Lower leg skin (tissue), 4 donors: ENCODE results near the gene PSMA8. TPM values are rescaled to one million over a fixed set of nuclear protein-coding genes. Genes with fewer than 3 reads are reported as not detected.
A peak's percentile ranks its signal among the peaks of the same experiment; 100 is the strongest.

Experiments
- DNase-seq, 2 donors: peaks; one replicate each; pipeline ENCODE4 v3.0.0-alpha.2; 2019; ENCODE audit warnings: low spot score in 2 of 2
- H3K4me3 ChIP-seq: fragments of 200-600 bp; sonication (generic); 2 replicates; pipeline ENCODE4 v1.5.1; 2017; ENCODE audit warnings: mild to moderate bottlenecking, low read depth; ENCODE audit not compliant: poor library complexity, severe bottlenecking
- POLR2A ChIP-seq, 2 donors: fragments of 450-650 bp; IDR thresholded peaks; one replicate each; pipeline ENCODE4 v1.6.1; 2016 to 2017; ENCODE audit warnings: antibody characterized with exemption in 2 of 2, mild to moderate bottlenecking in 1 of 2, moderate library complexity in 1 of 2
- WGBS, 2 donors: methylation state at CpG; one replicate each; pipeline ENCODE4 v1.1.5; 2018; 5-methylcytosine and 5-hydroxymethylcytosine counted together
- intact Hi-C: fragments of 100-400 bp; cut with DNase I; formaldehyde crosslinking; loops from one replicate; pipeline ENCODE4 v1.15.0; 2023; ENCODE audit warnings: low total_unique reads
- total RNA-seq, 4 donors: library from RNA; depleted of rRNA; stranded (reverse); fragments of >200 nt; gene quantifications; one replicate each; pipeline ENCODE4 v1.1.0, GENCODE V29; 2016
- TF ChIP-seq, protein P1 (sequence below), 3 donors: fragments of 450-650 bp; IDR thresholded peaks; one replicate each; pipeline ENCODE4 v1.5.1; 2016; ENCODE audit warnings: antibody characterized with exemption in 3 of 3, mild to moderate bottlenecking in 3 of 3, moderate library complexity in 2 of 3

PSMA8 gene
- total RNA-seq, 4 donors from 2014 or later = not detected

DNA sequence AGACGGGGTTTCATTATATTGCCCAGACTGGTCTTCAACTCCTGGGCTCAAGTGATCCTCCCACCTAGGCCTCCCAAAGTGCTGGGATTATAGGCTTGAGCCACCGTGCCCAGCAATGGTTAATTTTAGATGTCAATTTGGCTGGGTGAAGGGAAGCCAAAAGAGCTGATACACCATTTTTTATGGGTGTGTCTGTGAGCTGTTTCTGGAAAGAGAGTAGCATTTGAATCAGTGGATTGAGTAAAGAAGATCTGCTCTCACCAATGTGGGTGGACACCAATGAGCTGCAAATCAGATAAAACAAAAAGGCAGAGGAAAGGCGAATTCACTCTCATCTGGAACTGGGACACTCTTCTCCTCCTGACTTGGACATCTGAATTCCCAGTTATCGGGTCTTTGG lies 76.5 kb downstream of the PSMA8 start:
- TF ChIP-seq, protein P1, sequence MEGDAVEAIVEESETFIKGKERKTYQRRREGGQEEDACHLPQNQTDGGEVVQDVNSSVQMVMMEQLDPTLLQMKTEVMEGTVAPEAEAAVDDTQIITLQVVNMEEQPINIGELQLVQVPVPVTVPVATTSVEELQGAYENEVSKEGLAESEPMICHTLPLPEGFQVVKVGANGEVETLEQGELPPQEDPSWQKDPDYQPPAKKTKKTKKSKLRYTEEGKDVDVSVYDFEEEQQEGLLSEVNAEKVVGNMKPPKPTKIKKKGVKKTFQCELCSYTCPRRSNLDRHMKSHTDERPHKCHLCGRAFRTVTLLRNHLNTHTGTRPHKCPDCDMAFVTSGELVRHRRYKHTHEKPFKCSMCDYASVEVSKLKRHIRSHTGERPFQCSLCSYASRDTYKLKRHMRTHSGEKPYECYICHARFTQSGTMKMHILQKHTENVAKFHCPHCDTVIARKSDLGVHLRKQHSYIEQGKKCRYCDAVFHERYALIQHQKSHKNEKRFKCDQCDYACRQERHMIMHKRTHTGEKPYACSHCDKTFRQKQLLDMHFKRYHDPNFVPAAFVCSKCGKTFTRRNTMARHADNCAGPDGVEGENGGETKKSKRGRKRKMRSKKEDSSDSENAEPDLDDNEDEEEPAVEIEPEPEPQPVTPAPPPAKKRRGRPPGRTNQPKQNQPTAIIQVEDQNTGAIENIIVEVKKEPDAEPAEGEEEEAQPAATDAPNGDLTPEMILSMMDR (IDR thresholded peaks at IDR 0.05) = no peak
- TF ChIP-seq POLR2A (IDR thresholded peaks at IDR 0.05) = no peak
- no peak overlapping the region for H3K4me3 ChIP-seq
- intact Hi-C loops = no loop called here
- no peak for DNase-seq
- 82 to 90% methylated on average over 4 of the region's 4 CpGs for WGBS, 2 donors

DNA sequence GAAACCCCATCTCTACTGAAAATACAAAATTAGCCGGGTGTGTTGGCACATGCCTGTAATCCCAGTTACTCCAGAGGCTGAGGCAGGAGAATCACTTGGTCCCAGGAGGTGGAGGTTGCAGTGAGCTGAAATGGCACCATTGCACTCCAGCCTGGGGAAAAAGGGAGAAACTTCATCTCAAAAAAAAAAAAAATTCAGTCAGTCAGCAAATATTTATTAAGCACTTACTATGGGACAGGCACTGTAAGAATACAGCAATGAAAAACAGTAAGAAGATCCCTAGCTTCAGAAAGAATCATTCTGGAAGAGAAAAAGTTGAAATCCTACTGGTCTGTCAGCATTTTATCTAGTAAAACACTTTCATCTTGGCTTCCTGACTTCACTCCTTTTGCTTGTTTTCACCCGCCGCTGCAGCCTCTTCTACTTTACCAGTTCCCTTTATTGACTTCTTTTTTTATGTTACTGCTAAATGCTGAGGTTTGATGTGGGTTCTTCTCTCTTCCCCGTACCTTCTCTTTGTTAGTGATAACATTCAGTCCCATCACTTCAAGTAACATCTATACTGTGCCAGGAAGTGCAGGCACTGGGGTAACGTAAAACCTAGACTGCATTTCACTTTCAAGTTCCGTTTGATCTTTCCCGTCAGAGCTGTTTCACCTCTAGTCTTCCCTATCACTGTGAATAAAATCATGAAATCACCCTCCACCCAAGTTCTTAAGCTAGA lies 81.7 kb downstream of the PSMA8 start:
- intact Hi-C loops = no loop called here
- H3K4me3 ChIP-seq = no peak overlapping the region
- WGBS, 2 donors = 43 to 48% methylated on average over 7 of the region's 7 CpGs
- TF ChIP-seq, protein P1 (IDR thresholded peaks at IDR 0.05) = no peak
- no peak for TF ChIP-seq POLR2A (IDR thresholded peaks at IDR 0.05)
- DNase-seq = no peak

DNA sequence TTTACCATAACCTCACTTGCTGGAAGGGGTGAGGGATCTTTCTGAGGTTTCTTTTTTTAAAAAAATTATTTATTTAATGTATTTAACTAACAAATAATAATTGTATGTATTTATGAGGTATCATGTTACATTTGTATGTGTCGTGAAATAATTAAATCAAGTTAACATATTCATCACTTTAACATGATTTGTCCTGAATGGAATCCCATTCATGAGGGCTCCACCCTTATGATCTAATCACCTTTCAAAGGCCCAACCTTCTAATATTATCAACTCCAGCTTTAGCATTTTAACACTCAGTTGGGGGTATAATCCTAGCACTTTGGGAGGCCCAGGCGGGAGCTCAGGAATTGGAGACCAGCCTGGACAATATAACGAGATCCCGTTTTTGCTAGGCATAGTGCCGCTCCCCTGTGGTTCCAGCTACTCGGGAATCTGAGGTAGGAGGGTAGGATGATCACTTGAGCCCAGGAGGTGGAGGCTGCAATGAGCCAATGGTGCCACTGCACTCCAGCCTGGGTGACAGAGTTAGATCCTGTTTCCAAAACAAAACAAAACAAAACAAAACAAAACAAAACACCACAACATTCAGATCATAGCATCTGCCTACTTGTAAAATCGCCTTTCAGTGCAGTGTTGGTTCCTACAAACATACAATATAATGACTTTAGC lies 91.5 kb downstream of the PSMA8 start:
- H3K4me3 ChIP-seq = no peak overlapping the region
- TF ChIP-seq, protein P1 (IDR thresholded peaks at IDR 0.05) = no peak
- TF ChIP-seq POLR2A (IDR thresholded peaks at IDR 0.05) = no peak
- 52 to 58% methylated on average over 7 of the region's 7 CpGs for WGBS, 2 donors
- intact Hi-C loops = loop anchor here (10.0 kb wide), 1 partner anchor 130 kb away; the partner anchor contains the start of gene SS18
- DNase-seq = no peak

DNA sequence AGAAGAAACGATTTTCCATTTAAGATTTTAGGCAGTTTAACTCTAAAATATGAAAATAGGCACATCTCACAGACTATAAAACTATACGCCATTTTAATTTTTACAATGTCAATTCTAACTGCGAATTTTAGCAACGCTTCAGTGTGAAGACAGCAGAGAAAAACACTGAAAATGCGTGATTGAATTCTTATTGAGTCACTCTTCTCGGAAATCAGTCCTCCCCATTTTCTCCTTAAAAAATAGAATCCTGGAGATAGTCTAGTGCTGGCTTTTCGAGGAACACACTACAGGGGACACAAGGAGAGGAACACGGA lies 92.2 kb downstream of the PSMA8 start:
- TF ChIP-seq POLR2A (IDR thresholded peaks at IDR 0.05) = no peak
- TF ChIP-seq, protein P1 (IDR thresholded peaks at IDR 0.05) = no peak
- intact Hi-C loops = loop anchor here (10.0 kb wide), 1 partner anchor 131 kb away; the partner anchor contains the start of gene SS18
- DNase-seq = no peak
- peak overlapping the region; percentile 88 for H3K4me3 ChIP-seq
- WGBS, 2 donors = 4 to 6% methylated on average over 8 of the region's 8 CpGs

DNA sequence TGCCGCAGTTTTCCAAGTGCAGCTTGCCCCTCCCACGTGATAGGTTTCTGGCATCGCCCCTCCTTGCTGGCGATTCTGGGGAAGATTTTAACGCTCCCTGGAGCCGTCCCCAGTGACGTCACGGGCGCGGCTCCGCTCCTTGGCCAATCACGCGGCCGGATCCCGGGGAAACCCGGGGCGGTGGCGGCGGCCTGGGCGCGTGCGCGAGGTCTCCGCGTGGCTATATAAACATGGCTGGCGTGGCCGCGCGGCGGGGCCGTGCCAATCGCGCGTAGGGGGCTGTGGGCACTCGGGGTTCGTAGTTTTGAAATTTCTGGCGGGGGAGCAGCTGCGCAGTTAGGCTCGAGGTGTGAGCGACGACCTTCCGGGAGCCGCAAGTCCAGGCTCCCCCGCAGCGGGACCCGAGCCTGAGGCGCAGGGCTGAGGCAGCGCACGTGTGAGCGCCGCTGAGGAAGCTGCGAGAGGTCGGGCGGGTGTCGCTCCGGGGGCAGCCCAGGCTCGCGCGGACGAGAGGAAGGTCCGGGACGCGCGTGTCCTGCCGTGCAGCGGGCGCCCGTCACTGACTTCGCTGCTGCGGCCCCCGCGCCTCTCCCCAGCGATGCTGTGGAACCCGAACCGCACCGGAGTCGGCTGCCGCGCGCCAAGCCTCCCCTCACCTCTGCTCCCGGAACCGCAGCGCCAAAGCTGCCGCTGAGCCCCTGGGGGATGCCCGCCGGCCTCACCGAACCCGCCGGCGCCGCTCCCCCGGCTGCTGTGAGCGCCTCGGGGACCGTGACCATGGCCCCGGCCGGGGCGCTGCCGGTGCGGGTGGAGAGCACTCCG lies 92.8 kb downstream of the PSMA8 start, which contains the start of gene TAF4B:
TAF4B (plus strand) TSS at position 217 of the 822 bp plus-strand sequence; CDS start at position 706, 489 bp downstream.
- DNase-seq = peak; percentile 93 to 99
- 0% methylated on average over 27 to 65 of the region's 101 CpGs for WGBS, 2 donors
- intact Hi-C loops = loop anchor here (10.0 kb wide), 1 partner anchor 132 kb away; the partner anchor contains the start of gene SS18
- H3K4me3 ChIP-seq = peak within 1 kb of the TSS; percentile 88
- TF ChIP-seq POLR2A (IDR thresholded peaks at IDR 0.05) = no peak
- TF ChIP-seq, protein P1 (IDR thresholded peaks at IDR 0.05) = no peak
